ENCODE data around the gene MEG3. TPM values are rescaled to one million over a fixed set of nuclear protein-coding genes. Genes with fewer than 3 reads are reported as not detected.

MEG3 gene
- total RNA-seq, 2 donors from 2014 or later, result 10.3 to 11.0 TPM

GRCh38 chr14:100893760-100894159, 67.8 kb downstream of the MEG3 start:
- Histone ChIP-seq H3K4me1 (no peaks in the 10 kb centered on the region), H3K9ac (ENCODE audit: low read depth in 2 of 2, low read length in 2 of 2) (no peak overlapping the region), H3K27me3 (no peaks in the 10 kb centered on the region), H3K27ac (no peak overlapping the region), H3K4me3 (no peak overlapping the region), H3K9me3 (no peaks in the 10 kb centered on the region), H3K36me3 (no peaks in the 10 kb centered on the region)
- TF ChIP-seq CTCF (IDR thresholded peaks at IDR 0.05), result no peak
- intact Hi-C loops (cut with DNase I), result no loop called here
- DNase-seq, result no peak

DNA sequence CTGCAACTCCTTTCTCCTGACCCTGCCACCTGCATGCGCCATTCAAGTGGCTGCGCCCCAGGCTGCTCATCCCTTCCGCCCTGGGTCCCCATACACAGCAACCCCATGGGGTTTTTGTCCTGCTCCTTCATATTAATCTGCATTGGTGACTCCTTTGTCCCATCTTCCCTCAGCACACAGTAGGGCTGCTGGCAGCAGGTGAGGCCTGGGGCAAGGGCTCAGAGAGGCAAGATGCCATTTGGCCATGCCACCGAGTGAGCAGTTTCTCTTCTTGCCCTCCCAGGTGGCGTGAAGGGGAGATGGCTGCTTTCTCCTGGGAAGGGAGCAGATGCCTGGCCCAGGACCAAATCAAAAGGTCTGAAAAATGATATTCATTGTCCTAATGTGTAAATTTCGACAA, 68.5 kb downstream of the MEG3 start:
- DNase-seq, result no peak
- H3K9ac ChIP-seq (ENCODE audit: low read depth in 2 of 2, low read length in 2 of 2), result no peak overlapping the region
- H3K27ac ChIP-seq, result no peak overlapping the region
- no peaks in the 10 kb centered on the region for H3K4me1 ChIP-seq
- intact Hi-C loops (cut with DNase I), result no loop called here
- H3K9me3 ChIP-seq, result no peaks in the 10 kb centered on the region
- H3K27me3 ChIP-seq, result peaks cover 4% of the 10 kb centered on the region
- no peak overlapping the region for H3K4me3 ChIP-seq
- H3K36me3 ChIP-seq, result no peaks in the 10 kb centered on the region
- TF ChIP-seq CTCF (IDR thresholded peaks at IDR 0.05), result no peak

GRCh38 chr14:100895411-100895810, 69.5 kb downstream of the MEG3 start:
- Histone ChIP-seq H3K9me3 (no peaks in the 10 kb centered on the region), H3K27me3 (peaks cover 4% of the 10 kb centered on the region), H3K36me3 (no peaks in the 10 kb centered on the region), H3K9ac (ENCODE audit: low read depth in 2 of 2, low read length in 2 of 2) (no peak overlapping the region), H3K27ac (no peak overlapping the region), H3K4me1 (peaks cover 4% of the 10 kb centered on the region), H3K4me3 (no peak overlapping the region)
- intact Hi-C loops (cut with DNase I), result no loop called here
- no peak for DNase-seq
- no peak for TF ChIP-seq CTCF (IDR thresholded peaks at IDR 0.05)

GRCh38 chr14:100896369-100897060, 70.6 kb downstream of the MEG3 start:
- H3K27me3 ChIP-seq, result peaks cover 4% of the 10 kb centered on the region
- H3K27ac ChIP-seq, result no peak overlapping the region
- H3K36me3 ChIP-seq, result no peaks in the 10 kb centered on the region
- H3K4me1 ChIP-seq, result peaks cover 4% of the 10 kb centered on the region
- no peak overlapping the region for H3K9ac ChIP-seq (ENCODE audit: low read depth in 2 of 2, low read length in 2 of 2)
- no peak for DNase-seq
- intact Hi-C loops (cut with DNase I), result no loop called here
- no peaks in the 10 kb centered on the region for H3K9me3 ChIP-seq
- TF ChIP-seq CTCF (IDR thresholded peaks at IDR 0.05), result no peak
- H3K4me3 ChIP-seq, result no peak overlapping the region

DNA sequence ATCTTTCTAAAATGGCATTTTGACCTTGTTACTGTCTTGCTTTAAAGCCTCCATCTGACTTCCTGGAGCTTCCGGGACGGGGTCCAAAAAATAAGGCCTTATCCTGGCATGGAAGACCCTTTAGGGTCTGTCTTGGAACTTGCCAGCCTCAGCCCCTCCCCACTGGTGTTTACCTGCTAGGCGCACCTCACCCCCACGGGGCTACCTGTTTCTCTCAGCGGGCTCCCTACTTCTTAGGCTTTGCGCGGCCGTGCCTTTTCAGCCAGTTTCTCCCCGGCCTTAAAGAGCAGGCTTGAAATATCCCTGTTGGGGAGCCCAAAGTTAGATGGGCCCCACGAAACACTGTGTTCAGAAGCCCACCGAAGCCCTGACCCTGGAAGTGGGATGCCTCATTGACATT, 72.5 kb downstream of the MEG3 start:
- intact Hi-C loops (cut with DNase I), result no loop called here
- H3K4me3 ChIP-seq, result no peak overlapping the region
- no peak overlapping the region for H3K9ac ChIP-seq (ENCODE audit: low read depth in 2 of 2, low read length in 2 of 2)
- H3K9me3 ChIP-seq, result no peaks in the 10 kb centered on the region
- H3K4me1 ChIP-seq, result peaks cover 4% of the 10 kb centered on the region
- no peaks in the 10 kb centered on the region for H3K36me3 ChIP-seq
- no peak overlapping the region for H3K27ac ChIP-seq
- DNase-seq, result peak; percentile 15
- no peak for TF ChIP-seq CTCF (IDR thresholded peaks at IDR 0.05)
- peaks cover 6% of the 10 kb centered on the region for H3K27me3 ChIP-seq
